Neuronal stem cell (in vitro differentiated cells): ENCODE measurements around the gene NPFF. TPM values are rescaled to one million over a fixed set of nuclear protein-coding genes. Genes with fewer than 3 reads are reported as not detected.

Experiments used
- DNase-seq: peaks from one replicate; pipeline ENCODE4 v3.0.0-alpha.2; 2013; ENCODE audit warnings: low spot score
- H2AFZ ChIP-seq: one replicate; pipeline ENCODE4 v1.6.1; 2013; ENCODE audit warnings: mild to moderate bottlenecking, low read length, inconsistent platforms
- H2AK5ac ChIP-seq: 2 replicates; pipeline ENCODE4 v1.6.1; 2013; ENCODE audit warnings: low read depth, mild to moderate bottlenecking, inconsistent platforms, low read length, moderate library complexity, mixed read lengths
- H2BK120ac ChIP-seq: 2 replicates; pipeline ENCODE4 v1.6.1; 2013; ENCODE audit warnings: low read depth, mild to moderate bottlenecking, inconsistent platforms, low read length, moderate library complexity, mixed read lengths
- H2BK12ac ChIP-seq: one replicate; pipeline ENCODE4 v1.6.1; 2013; ENCODE audit warnings: low read length, inconsistent platforms
- H2BK15ac ChIP-seq: 2 replicates; pipeline ENCODE4 v1.6.1; 2013; ENCODE audit warnings: mild to moderate bottlenecking, low read length, inconsistent platforms, mixed read lengths
- H2BK5ac ChIP-seq: one replicate; pipeline ENCODE4 v1.6.1; 2013; ENCODE audit warnings: inconsistent platforms, mild to moderate bottlenecking, low read length, moderate library complexity
- H3K14ac ChIP-seq: one replicate; pipeline ENCODE4 v1.6.1; 2013; ENCODE audit warnings: low read length, inconsistent platforms
- H3K18ac ChIP-seq: 2 replicates; pipeline ENCODE4 v1.6.1; 2013; ENCODE audit warnings: low read length, inconsistent platforms
- H3K23ac ChIP-seq: 2 replicates; pipeline ENCODE4 v1.6.1; 2013; ENCODE audit warnings: low read depth, mild to moderate bottlenecking, mixed read lengths, low read length, inconsistent platforms; ENCODE audit not compliant: poor library complexity
- H3K27ac ChIP-seq: replicated peaks from 3 replicates; pipeline ENCODE4 v1.5.1; 2013; ENCODE audit warnings: low read length, inconsistent platforms
- H3K27me3 ChIP-seq, 3 experiments: 2 replicates each; pipeline ENCODE4 v1.6.1; 2013; ENCODE audit warnings: low read length in 3 of 3, mild to moderate bottlenecking in 2 of 3, inconsistent platforms in 1 of 3, low read depth in 1 of 3, mixed read lengths in 1 of 3, moderate library complexity in 1 of 3; ENCODE audit not compliant: control insufficient read depth in 3 of 3, insufficient read depth in 3 of 3
- H3K36me3 ChIP-seq, 2 donors: replicated peaks in 1 of 2; 2 replicates each; pipeline ENCODE4 v1.6.1; 2013; ENCODE audit warnings: low read length in 2 of 2; ENCODE audit not compliant: control insufficient read depth in 2 of 2, insufficient read depth in 2 of 2
- H3K4ac ChIP-seq: 2 replicates; pipeline ENCODE4 v1.6.1; 2013; ENCODE audit warnings: inconsistent platforms, mild to moderate bottlenecking, low read length, moderate library complexity
- H3K4me1 ChIP-seq, 2 donors: 1 replicate in 1 of 2; 2 replicates in 1 of 2; pipeline ENCODE4 v1.6.1; 2013; ENCODE audit warnings: low read length in 2 of 2, low read depth in 1 of 2; ENCODE audit not compliant: control insufficient read depth in 2 of 2, insufficient read depth in 1 of 2
- H3K4me2 ChIP-seq: one replicate; pipeline ENCODE4 v1.6.1; 2013; ENCODE audit warnings: mild to moderate bottlenecking, low read length, inconsistent platforms; ENCODE audit not compliant: insufficient read depth, poor library complexity, severe bottlenecking
- H3K4me3 ChIP-seq, 2 donors: 2 replicates each; pipeline ENCODE4 v1.5.1; 2013; ENCODE audit warnings: low read length in 2 of 2, mild to moderate bottlenecking in 2 of 2, inconsistent platforms in 1 of 2, moderate library complexity in 1 of 2
- H3K79me1 ChIP-seq: one replicate; pipeline ENCODE4 v1.6.1; 2013; ENCODE audit warnings: low read depth, mild to moderate bottlenecking, inconsistent platforms, low read length, moderate library complexity
- H3K9ac ChIP-seq: one replicate; pipeline ENCODE4 v1.6.1; 2013; ENCODE audit warnings: mild to moderate bottlenecking, low read depth, low read length, inconsistent platforms; ENCODE audit not compliant: poor library complexity
- H3K9me3 ChIP-seq, 2 donors: replicated peaks in 1 of 2; 2 replicates each; pipeline versions ENCODE3 to v1.6.1; 2013; ENCODE audit warnings: low read length in 2 of 2, mild to moderate bottlenecking in 2 of 2, inconsistent platforms in 1 of 2, low read depth in 1 of 2, mixed read lengths in 1 of 2, moderate library complexity in 1 of 2; ENCODE audit not compliant: control insufficient read depth in 2 of 2, insufficient read depth in 1 of 2
- H4K8ac ChIP-seq: one replicate; pipeline ENCODE4 v1.6.1; 2013; ENCODE audit warnings: low read depth, mild to moderate bottlenecking, inconsistent platforms, low read length, moderate library complexity
- H4K91ac ChIP-seq: one replicate; pipeline ENCODE4 v1.6.1; 2013; ENCODE audit warnings: low read length, low read depth, mild to moderate bottlenecking, inconsistent platforms; ENCODE audit not compliant: poor library complexity
- WGBS, 2 donors: extraction: QIAGEN DNeasy Blood & Tissue Kit; methylation state at CpG; one replicate each; pipeline ENCODE4 v1.1.7; 2013; ENCODE audit warnings: missing lambda C conversion rate in 2 of 2, mixed read lengths in 1 of 2; ENCODE audit not compliant: insufficient read length in 2 of 2, insufficient replicate concordance in 1 of 2; ENCODE audit errors: extremely low coverage in 2 of 2; 5-methylcytosine and 5-hydroxymethylcytosine counted together
- polyA plus RNA-seq, 2 experiments: library from polyadenylated mRNA; stranded (reverse); fragments of 200-250 nt; gene quantifications; one replicate each; pipeline ENCODE4 v1.2.3, GENCODE V29; 2013

NPFF gene
- 0.17 TPM for polyA plus RNA-seq (2013, experiment 1 of 2)
- not detected for polyA plus RNA-seq (2013, experiment 2 of 2)

GRCh38 chr12:53506881-53507602 lies at the start of gene NPFF:
Gene NPFF, minus strand, starts transcription at chr12:53507484. Its CDS starts 10 bp downstream, at chr12:53507474.
- H3K4me3 ChIP-seq, result no peak within 1 kb of the TSS
- H3K27ac ChIP-seq, result no peak within 1 kb of the TSS
- no peak within 1 kb of the TSS for H2AFZ ChIP-seq
- no CpG with 5 or more reads among the region's 9 CpGs for WGBS, 2 donors
- no peak within 1 kb of the TSS for H3K4me2 ChIP-seq
- no peak within 1 kb of the TSS for H4K91ac ChIP-seq
- H3K14ac ChIP-seq, result no peak within 1 kb of the TSS
- no peaks in the 10 kb centered on the region for H3K27me3 ChIP-seq
- H4K8ac ChIP-seq, result no peak within 1 kb of the TSS
- H3K79me1 ChIP-seq, result peaks cover 2% of the 10 kb centered on the region
- peaks cover 2% of the 10 kb centered on the region in 2 donors for H3K4me1 ChIP-seq
- H2BK12ac ChIP-seq, result no peak within 1 kb of the TSS
- H3K4ac ChIP-seq, result no peak within 1 kb of the TSS
- no peak within 1 kb of the TSS for H2AK5ac ChIP-seq
- no peaks in the 10 kb centered on the region for H3K9me3 ChIP-seq
- no peak within 1 kb of the TSS for H2BK15ac ChIP-seq
- H2BK120ac ChIP-seq, result no peak within 1 kb of the TSS
- no peak within 1 kb of the TSS for H3K23ac ChIP-seq
- no peak within 1 kb of the TSS for H3K18ac ChIP-seq
- peaks cover 18 to 68% of the 10 kb centered on the region in 2 donors for H3K36me3 ChIP-seq
- no peak for DNase-seq
- no peak within 1 kb of the TSS for H3K9ac ChIP-seq
- H2BK5ac ChIP-seq, result no peak within 1 kb of the TSS

- Histone ChIP-seq H3K27ac (no peak overlapping the region), H3K79me1 (no peaks in the 10 kb centered on the region), H3K9me3 (peaks cover 0 to 2% of the 10 kb centered on the region in 2 donors), H3K18ac (no peak overlapping the region), H3K4me2 (no peak overlapping the region), H3K23ac (no peak overlapping the region), H3K4me1 (peaks cover 3% of the 10 kb centered on the region in 2 donors), H2BK15ac (no peak overlapping the region), H2BK12ac (no peak overlapping the region), H2BK5ac (no peak overlapping the region), H3K36me3 (peaks cover 6 to 37% of the 10 kb centered on the region in 2 donors), H3K9ac (no peak overlapping the region), H4K91ac (no peak overlapping the region), H2BK120ac (no peak overlapping the region), H3K27me3 (no peaks in the 10 kb centered on the region), H2AFZ (no peak overlapping the region), H3K4me3 (no peak overlapping the region), H4K8ac (no peak overlapping the region), H3K4ac (no peak overlapping the region), H3K14ac (no peak overlapping the region), H2AK5ac (no peak overlapping the region)
- no CpG with 5 or more reads among the region's 14 CpGs for WGBS, 2 donors
- DNase-seq, result no peak
Observed at GRCh38 chr12:53552361-53553327, 45.4 kb upstream of the NPFF start.

- no peak overlapping the region for H3K4me2 ChIP-seq
- no peak overlapping the region for H2BK120ac ChIP-seq
- no peak overlapping the region for H2AFZ ChIP-seq
- H2BK5ac ChIP-seq, result no peak overlapping the region
- H2BK15ac ChIP-seq, result no peak overlapping the region
- DNase-seq, result no peak
- H3K27me3 ChIP-seq, result no peaks in the 10 kb centered on the region
- H3K4ac ChIP-seq, result no peak overlapping the region
- H3K18ac ChIP-seq, result no peak overlapping the region
- WGBS, 2 donors, result no CpG with 5 or more reads among the region's 2 CpGs
- no peak overlapping the region for H3K27ac ChIP-seq
- no peak overlapping the region for H3K23ac ChIP-seq
- H3K36me3 ChIP-seq, result peaks cover 6 to 41% of the 10 kb centered on the region in 2 donors
- H3K4me1 ChIP-seq, result peaks cover 3% of the 10 kb centered on the region in 2 donors
- no peak overlapping the region for H3K4me3 ChIP-seq
- peaks cover 0 to 2% of the 10 kb centered on the region in 2 donors for H3K9me3 ChIP-seq
- H4K8ac ChIP-seq, result no peak overlapping the region
- no peak overlapping the region for H2BK12ac ChIP-seq
- no peak overlapping the region for H3K14ac ChIP-seq
- no peaks in the 10 kb centered on the region for H3K79me1 ChIP-seq
- no peak overlapping the region for H4K91ac ChIP-seq
- H3K9ac ChIP-seq, result no peak overlapping the region
- no peak overlapping the region for H2AK5ac ChIP-seq
Observed at GRCh38 chr12:53551889-53552291, 44.6 kb upstream of the NPFF start.

- no peak for DNase-seq
- Histone ChIP-seq H2AK5ac (no peak overlapping the region), H3K9me3 (peaks cover 0 to 2% of the 10 kb centered on the region in 2 donors), H4K91ac (no peak overlapping the region), H3K36me3 (peaks cover 6 to 41% of the 10 kb centered on the region in 2 donors), H3K18ac (no peak overlapping the region), H3K14ac (no peak overlapping the region), H3K4me2 (no peak overlapping the region), H2BK15ac (no peak overlapping the region), H3K27me3 (no peaks in the 10 kb centered on the region), H3K79me1 (no peaks in the 10 kb centered on the region), H3K27ac (no peak overlapping the region), H2BK12ac (no peak overlapping the region), H2AFZ (no peak overlapping the region), H3K4me3 (no peak overlapping the region), H2BK120ac (no peak overlapping the region), H3K23ac (no peak overlapping the region), H2BK5ac (no peak overlapping the region), H3K4ac (no peak overlapping the region), H4K8ac (no peak overlapping the region), H3K4me1 (peaks cover 3% of the 10 kb centered on the region in 2 donors), H3K9ac (no peak overlapping the region)
- WGBS, 2 donors, result no CpG with 5 or more reads among the region's 1 CpG
Observed at GRCh38 chr12:53550595-53550994, 43.3 kb upstream of the NPFF start.
